Testis (tissue), 3 donors: ENCODE measurements around the gene IRF1. TPM values are rescaled to one million over a fixed set of nuclear protein-coding genes. Genes with fewer than 3 reads are reported as not detected.
"Not testable (repeated sequence)": the region's sequence is repeated elsewhere in the genome, so short reads cannot be mapped to it uniquely, and the experiment has no call there.

Experiments used
- DNase-seq: peaks from one replicate; pipeline ENCODE4 v3.0.0-alpha.2; 2019
- H3K27ac ChIP-seq, 2 donors: fragments of 200-600 bp; sonication (generic); one replicate each; pipeline ENCODE4 v1.5.1; 2019
- H3K27me3 ChIP-seq: fragments of 200-600 bp; sonication (generic); one replicate; pipeline ENCODE4 v1.5.1; 2019
- H3K36me3 ChIP-seq: fragments of 200-600 bp; sonication (generic); one replicate; pipeline ENCODE4 v1.5.1; 2017; ENCODE audit warnings: low read depth; ENCODE audit errors: missing control alignments
- H3K4me1 ChIP-seq: fragments of 200-600 bp; sonication (generic); one replicate; pipeline ENCODE4 v1.5.1; 2019
- H3K4me3 ChIP-seq, 2 donors: fragments of 200-600 bp; sonication (generic); one replicate each; pipeline ENCODE4 v1.5.1; 2017 to 2019
- H3K9me3 ChIP-seq: fragments of 200-600 bp; sonication (generic); one replicate; pipeline ENCODE4 v1.5.1; 2017
- POLR2A ChIP-seq: fragments of 450-650 bp; IDR thresholded peaks from one replicate; pipeline ENCODE4 v1.6.1; 2017; ENCODE audit warnings: antibody characterized with exemption, mild to moderate bottlenecking, moderate library complexity
- WGBS, 2 donors: methylation state at CpG; one replicate each; pipeline ENCODE4 v1.1.5; 2018; 5-methylcytosine and 5-hydroxymethylcytosine counted together
- intact Hi-C: fragments of 100-400 bp; cut with DNase I; formaldehyde crosslinking; loops from one replicate; pipeline ENCODE4 v1.15.1; 2023; ENCODE audit warnings: low total_unique reads
- polyA plus RNA-seq: library from polyadenylated mRNA; stranded (reverse); fragments of 350-450 nt; fragmentation: Illumina TruSeq; extraction: RNeasy Lipid Tissue Mini Kit (QIAGEN cat#74804); gene quantifications from one replicate; pipeline ENCODE4 v1.2.3, GENCODE V29; 2014; ENCODE audit warnings: low read depth, low replicate concordance; ENCODE audit not compliant: insufficient read depth
- total RNA-seq, 2 donors: library from RNA; depleted of rRNA; stranded (reverse); fragments of >200 nt; gene quantifications; one replicate each; pipeline ENCODE4 v1.2.3, GENCODE V29; 2016
- TF ChIP-seq, protein P1 (sequence below), 3 experiments: fragments of 450-650 bp in 2 of 3; fragments of 200-600 bp in 1 of 3; sonication (generic) in 1 of 3; IDR thresholded peaks; one replicate each; pipeline ENCODE4 v1.5.1; 2016 to 2019; ENCODE audit warnings: antibody characterized with exemption in 3 of 3, mild to moderate bottlenecking in 2 of 3, moderate library complexity in 1 of 3

The IRF1 gene
- total and polyA plus RNA-seq, 3 donors from 2014 or later, result 20.2 to 31.7 (median 22.5) TPM

DNA sequence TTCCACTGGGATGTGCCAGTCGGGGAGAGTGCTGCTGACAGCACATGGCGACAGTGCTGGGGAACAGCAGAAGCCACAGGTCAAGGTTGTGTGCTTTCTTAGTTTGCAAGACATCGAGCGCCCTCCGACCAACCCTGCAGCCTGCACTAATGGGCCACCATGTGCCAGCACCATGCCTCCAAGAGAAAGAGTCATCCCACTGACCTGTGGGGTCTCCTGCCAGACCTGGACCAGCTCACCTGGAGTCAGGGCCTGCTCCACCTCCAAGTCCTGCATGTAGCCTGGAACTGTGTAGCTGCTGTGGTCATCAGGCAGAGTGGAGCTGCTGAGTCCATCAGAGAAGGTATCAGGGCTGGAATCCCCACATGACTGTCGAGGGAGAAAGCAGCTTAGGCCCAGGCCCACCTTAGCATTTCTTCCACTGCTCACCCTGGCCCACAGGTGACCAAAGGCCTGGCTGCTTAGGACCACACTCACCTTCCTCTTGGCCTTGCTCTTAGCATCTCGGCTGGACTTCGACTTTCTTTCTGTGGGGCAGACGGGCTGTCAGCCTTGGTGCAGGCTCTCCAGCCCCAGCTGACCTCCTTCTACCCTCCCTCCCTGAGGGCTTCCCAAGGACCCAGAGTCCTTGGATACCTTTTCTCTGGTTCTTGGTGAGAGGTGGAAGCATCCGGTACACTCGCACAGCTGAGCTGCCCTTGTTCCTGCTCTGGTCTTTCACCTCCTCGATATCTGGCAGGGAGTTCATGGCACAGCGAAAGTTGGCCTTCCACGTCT lies 4.1 kb downstream of the IRF1 start:
- WGBS, 2 donors, result 73 to 78% methylated on average over 9 to 14 of the region's 14 CpGs
- Histone ChIP-seq H3K4me1 (peaks cover 20% of the 10 kb centered on the region), H3K36me3 (no peaks in the 10 kb centered on the region), H3K4me3 (no peak overlapping the region), H3K27me3 (no peaks in the 10 kb centered on the region), H3K27ac (no peak overlapping the region), H3K9me3 (no peaks in the 10 kb centered on the region)
- DNase-seq, result peak; percentile 13
- intact Hi-C loops, result no loop called here
- TF ChIP-seq POLR2A, result no peak
- TF ChIP-seq, protein P1, sequence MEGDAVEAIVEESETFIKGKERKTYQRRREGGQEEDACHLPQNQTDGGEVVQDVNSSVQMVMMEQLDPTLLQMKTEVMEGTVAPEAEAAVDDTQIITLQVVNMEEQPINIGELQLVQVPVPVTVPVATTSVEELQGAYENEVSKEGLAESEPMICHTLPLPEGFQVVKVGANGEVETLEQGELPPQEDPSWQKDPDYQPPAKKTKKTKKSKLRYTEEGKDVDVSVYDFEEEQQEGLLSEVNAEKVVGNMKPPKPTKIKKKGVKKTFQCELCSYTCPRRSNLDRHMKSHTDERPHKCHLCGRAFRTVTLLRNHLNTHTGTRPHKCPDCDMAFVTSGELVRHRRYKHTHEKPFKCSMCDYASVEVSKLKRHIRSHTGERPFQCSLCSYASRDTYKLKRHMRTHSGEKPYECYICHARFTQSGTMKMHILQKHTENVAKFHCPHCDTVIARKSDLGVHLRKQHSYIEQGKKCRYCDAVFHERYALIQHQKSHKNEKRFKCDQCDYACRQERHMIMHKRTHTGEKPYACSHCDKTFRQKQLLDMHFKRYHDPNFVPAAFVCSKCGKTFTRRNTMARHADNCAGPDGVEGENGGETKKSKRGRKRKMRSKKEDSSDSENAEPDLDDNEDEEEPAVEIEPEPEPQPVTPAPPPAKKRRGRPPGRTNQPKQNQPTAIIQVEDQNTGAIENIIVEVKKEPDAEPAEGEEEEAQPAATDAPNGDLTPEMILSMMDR (IDR thresholded peaks at IDR 0.05), result no peak

DNA sequence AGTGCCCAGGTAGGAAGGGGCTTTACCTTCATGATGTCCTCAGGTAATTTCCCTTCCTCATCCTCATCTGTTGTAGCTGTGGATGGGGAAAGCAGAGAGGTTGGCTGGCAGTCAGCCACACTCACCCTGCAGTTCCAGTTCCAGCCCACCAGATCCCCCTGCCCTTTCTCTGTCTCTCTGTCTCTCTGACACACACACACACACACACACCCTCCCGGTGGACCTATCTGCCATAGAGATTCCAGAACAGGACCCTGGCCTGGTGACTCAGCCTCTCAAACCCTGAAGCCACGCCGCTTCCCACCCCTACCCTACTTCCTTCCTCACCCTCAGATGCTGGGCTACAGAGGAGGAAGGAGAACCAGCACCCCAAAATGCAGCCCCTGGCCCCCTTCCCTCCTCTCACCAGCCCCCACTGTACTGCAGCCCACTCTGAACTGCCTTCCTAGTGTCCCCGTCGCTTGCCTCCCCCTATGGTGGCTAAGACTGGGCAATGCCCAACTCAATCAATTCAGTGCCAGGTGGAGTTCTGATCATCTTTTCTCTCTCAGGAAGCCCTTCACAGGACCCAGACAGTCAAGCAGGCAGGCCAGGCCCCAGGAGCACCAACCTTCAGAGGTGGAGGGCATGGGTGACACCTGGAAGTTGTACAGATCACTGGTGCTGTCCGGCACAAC lies 4.8 kb downstream of the IRF1 start:
- H3K27me3 ChIP-seq, result no peaks in the 10 kb centered on the region
- 73 to 92% methylated on average over 5 to 6 of the region's 6 CpGs for WGBS, 2 donors
- H3K4me3 ChIP-seq, result no peak overlapping the region
- H3K9me3 ChIP-seq, result no peaks in the 10 kb centered on the region
- intact Hi-C loops, result no loop called here
- H3K27ac ChIP-seq, result no peak overlapping the region
- peak; percentile 4 for DNase-seq
- peaks cover 16% of the 10 kb centered on the region for H3K4me1 ChIP-seq
- no peaks in the 10 kb centered on the region for H3K36me3 ChIP-seq
- TF ChIP-seq, protein P1 (IDR thresholded peaks at IDR 0.05), result no peak
- TF ChIP-seq POLR2A, result no peak

DNA sequence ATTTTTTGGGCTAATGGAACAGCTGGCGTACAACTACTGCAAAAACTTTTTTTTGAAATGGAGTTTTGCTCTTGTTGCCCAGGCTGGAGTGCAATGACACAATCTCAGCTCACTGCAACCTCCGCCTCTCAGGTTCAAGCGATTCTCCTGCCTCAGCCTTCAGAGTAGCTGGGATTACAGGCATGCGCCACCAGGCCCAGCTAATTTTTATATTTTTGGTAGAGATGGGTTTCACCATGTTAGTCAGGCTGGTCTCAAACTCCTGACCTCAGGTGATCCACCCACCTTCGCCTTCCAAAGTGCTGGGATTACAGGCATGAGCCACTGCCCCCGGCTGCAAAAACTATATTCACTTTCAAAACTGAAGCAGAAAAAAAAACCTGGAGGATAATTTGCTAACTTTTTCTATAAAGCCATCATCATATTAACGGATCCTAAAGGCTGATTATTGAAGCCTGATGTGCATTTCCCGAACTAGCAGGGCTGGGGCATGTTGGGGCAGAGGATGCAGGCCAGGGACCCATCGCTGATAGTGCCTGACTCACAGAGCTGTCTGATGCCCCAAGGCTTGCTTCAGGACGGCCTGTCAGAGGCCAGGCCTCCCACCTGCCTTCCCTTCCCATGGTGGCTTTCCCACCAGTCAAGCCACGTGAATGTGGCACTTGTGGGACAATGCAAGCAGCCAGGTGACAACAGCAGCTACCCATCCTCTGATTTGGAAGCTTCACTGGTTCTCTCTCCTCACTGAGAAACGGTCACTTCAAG lies 5.5 kb downstream of the IRF1 start:
- H3K36me3 ChIP-seq, intact Hi-C loops, H3K27ac ChIP-seq, H3K4me3 ChIP-seq, H3K9me3 ChIP-seq, H3K27me3 ChIP-seq: not testable (repeated sequence)
- DNase-seq, result peak; percentile 4
- 91 to 94% methylated on average over 12 of the region's 12 CpGs for WGBS, 2 donors
- peaks cover 16% of the 10 kb centered on the region for H3K4me1 ChIP-seq

DNA sequence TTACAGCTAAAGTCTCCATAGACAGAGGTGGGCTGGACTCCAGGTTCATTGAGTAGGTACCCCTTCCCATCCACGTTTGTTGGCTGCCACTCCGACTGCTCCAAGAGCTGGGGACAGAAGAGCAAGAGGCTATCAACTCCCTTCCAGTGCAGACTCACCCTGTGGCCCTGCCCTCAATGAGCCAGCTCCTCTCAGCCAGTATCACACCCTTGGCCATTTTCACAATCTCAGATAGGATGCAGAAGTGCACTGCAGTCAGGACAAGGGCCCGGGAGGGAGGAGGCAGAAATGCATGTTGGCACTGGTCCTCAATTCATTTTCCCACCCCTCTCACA lies 6.2 kb downstream of the IRF1 start:
- 78 to 84% methylated on average over 3 of the region's 3 CpGs for WGBS, 2 donors
- intact Hi-C loops, result no loop called here
- no peaks in the 10 kb centered on the region for H3K9me3 ChIP-seq
- H3K27me3 ChIP-seq, result no peaks in the 10 kb centered on the region
- TF ChIP-seq, protein P1 (IDR thresholded peaks at IDR 0.05), result no peak
- no peak overlapping the region for H3K4me3 ChIP-seq
- DNase-seq, result no peak
- peaks cover 10% of the 10 kb centered on the region for H3K4me1 ChIP-seq
- H3K27ac ChIP-seq, result no peak overlapping the region
- no peaks in the 10 kb centered on the region for H3K36me3 ChIP-seq

DNA sequence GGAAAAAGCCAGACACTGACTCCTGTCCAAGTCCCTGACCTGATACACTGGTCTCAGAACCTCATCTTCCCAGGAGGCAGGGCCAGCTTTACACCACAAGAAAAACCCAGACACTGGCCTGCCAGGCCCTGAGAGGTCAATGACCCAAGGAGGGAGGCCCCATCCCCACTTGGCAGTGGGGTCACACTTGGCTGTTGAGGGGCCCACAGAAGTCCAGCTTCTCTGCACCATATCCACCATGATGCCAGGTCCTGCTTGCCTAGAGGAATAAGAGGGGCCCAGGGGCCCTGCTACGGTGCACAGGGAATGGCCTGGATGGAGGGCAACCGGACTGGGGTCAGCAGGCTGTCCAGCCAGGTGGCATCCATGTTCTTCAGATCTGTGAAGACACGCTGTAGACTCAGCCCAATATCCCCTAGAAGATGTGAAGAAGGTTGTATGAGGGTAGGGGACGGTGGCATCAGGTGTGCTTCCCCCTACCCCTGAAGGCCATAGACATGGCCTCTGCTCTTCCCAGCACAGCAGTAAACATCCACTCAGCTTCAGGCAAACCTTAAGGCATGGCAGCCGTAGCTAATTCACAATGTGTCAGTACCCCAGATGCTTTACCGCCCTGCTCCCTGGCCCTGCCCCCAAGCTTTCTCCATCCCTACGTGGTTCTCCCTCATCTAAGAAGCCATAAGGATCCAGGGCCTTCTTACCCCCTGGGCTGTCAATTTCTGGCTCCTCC lies 6.7 kb downstream of the IRF1 start:
- WGBS, 2 donors, result 83 to 92% methylated on average over 6 to 7 of the region's 7 CpGs
- no peak for TF ChIP-seq POLR2A
- TF ChIP-seq, protein P1 (IDR thresholded peaks at IDR 0.05), result no peak
- Histone ChIP-seq H3K9me3 (no peaks in the 10 kb centered on the region), H3K4me1 (peaks cover 5% of the 10 kb centered on the region), H3K27me3 (no peaks in the 10 kb centered on the region), H3K27ac (no peak overlapping the region), H3K4me3 (no peak overlapping the region), H3K36me3 (no peaks in the 10 kb centered on the region)
- no peak for DNase-seq
- intact Hi-C loops, result no loop called here
